Osteocyte (in vitro differentiated cells): Measurements from ENCODE around the gene PFDN5. TPM values are rescaled to one million over a fixed set of nuclear protein-coding genes. Genes with fewer than 3 reads are reported as not detected.

Experiments
- DNase-seq: peaks from one replicate; pipeline ENCODE4 v3.0.0; 2021; ENCODE audit warnings: mixed read lengths; ENCODE audit not compliant: unreplicated experiment; ENCODE audit errors: extremely low spot score
- H3K27ac Mint-ChIP-seq: one replicate; pipeline ENCODE4 v1.8.0; 2021; ENCODE audit warnings: mild to moderate bottlenecking, mixed read lengths; ENCODE audit not compliant: unreplicated experiment
- H3K27me3 Mint-ChIP-seq: one replicate; pipeline ENCODE4 v1.8.0; 2021; ENCODE audit warnings: mixed read lengths; ENCODE audit not compliant: unreplicated experiment
- H3K36me3 Mint-ChIP-seq: one replicate; pipeline ENCODE4 v1.8.0; 2021; ENCODE audit warnings: mixed read lengths; ENCODE audit not compliant: unreplicated experiment
- H3K4me1 Mint-ChIP-seq: one replicate; pipeline ENCODE4 v1.8.0; 2021; ENCODE audit warnings: mixed read lengths; ENCODE audit not compliant: unreplicated experiment
- H3K4me3 Mint-ChIP-seq: one replicate; pipeline ENCODE4 v1.8.0; 2021; ENCODE audit warnings: mild to moderate bottlenecking, moderate library complexity, mixed read lengths; ENCODE audit not compliant: unreplicated experiment
- H3K9me3 Mint-ChIP-seq: one replicate; pipeline ENCODE4 v1.8.0; 2021; ENCODE audit warnings: mixed read lengths; ENCODE audit not compliant: unreplicated experiment
- CTCF ChIP-seq: fragments of 200-600 bp; sonication (generic); IDR thresholded peaks from 2 replicates; pipeline ENCODE4 v1.5.0; 2021; ENCODE audit warnings: antibody characterized with exemption, mild to moderate bottlenecking, moderate library complexity
- long read RNA-seq: library from polyadenylated mRNA; unstranded; transcript quantifications from one replicate; pipeline ENCODE4 v2.0.0, GENCODE V29; 2021
- total RNA-seq: library from RNA; stranded (reverse); gene quantifications from 2 replicates; pipeline ENCODE4 v1.2.1, GENCODE V29; 2021

The PFDN5 gene
- 394 and 396 TPM in 2 replicates for total RNA-seq
- long read RNA-seq, transcript PFDN5-214 (6 exons, 847 nt): major isoform, 170 of 196 reads
- long read RNA-seq, partial matches to known transcripts: 0 of 196 reads
- long read RNA-seq, other reads (novel, unspliced or antisense): 21 of 196 reads

GRCh38 chr12:53295070-53295890 is at the start of gene PFDN5:
Gene PFDN5 (plus strand): TSS chr12:53295542. CDS start chr12:53295568, 26 bp downstream.
- H3K27me3 Mint-ChIP-seq: no peaks in the 10 kb centered on the region
- peak within 1 kb of the TSS; percentile 98 for H3K27ac Mint-ChIP-seq
- peak; percentile 15 for TF ChIP-seq CTCF
- peak; percentile 94 for DNase-seq
- H3K9me3 Mint-ChIP-seq: no peaks in the 10 kb centered on the region
- H3K4me3 Mint-ChIP-seq: peak within 1 kb of the TSS; percentile 98
- peaks cover 5% of the 10 kb centered on the region for H3K36me3 Mint-ChIP-seq
- H3K4me1 Mint-ChIP-seq: peaks cover 50% of the 10 kb centered on the region

- H3K9me3 Mint-ChIP-seq: no peaks in the 10 kb centered on the region
- no peaks in the 10 kb centered on the region for H3K27me3 Mint-ChIP-seq
- peaks cover 3% of the 10 kb centered on the region for H3K36me3 Mint-ChIP-seq
- H3K27ac Mint-ChIP-seq: peak overlapping the region; percentile 94
- peak; percentile 53 for TF ChIP-seq CTCF
- peak; percentile 92 for DNase-seq
- peak overlapping the region; percentile 94 for H3K4me3 Mint-ChIP-seq
- H3K4me1 Mint-ChIP-seq: peaks cover 28% of the 10 kb centered on the region
These were observed 43.6 kb upstream of the PFDN5 start for GRCh38 chr12:53251477-53252348.

- Mint-ChIP-seq H3K36me3 (peaks cover 3% of the 10 kb centered on the region), H3K27ac (peak overlapping the region; percentile 91), H3K9me3 (no peaks in the 10 kb centered on the region), H3K4me1 (peaks cover 28% of the 10 kb centered on the region), H3K4me3 (peak overlapping the region; percentile 94), H3K27me3 (no peaks in the 10 kb centered on the region)
- no peak for TF ChIP-seq CTCF
- DNase-seq: no peak
These were observed 42.9 kb upstream of the PFDN5 start for GRCh38 chr12:53252349-53252916.

GRCh38 chr12:53253298-53253697 is 42.0 kb upstream of the PFDN5 start:
- H3K36me3 Mint-ChIP-seq: peaks cover 3% of the 10 kb centered on the region
- peak overlapping the region; percentile 94 for H3K4me3 Mint-ChIP-seq

More at GRCh38 chr12:53253298-53253697, 42.0 kb upstream of the PFDN5 start:
- DNase-seq: no peak
- Mint-ChIP-seq H3K4me1 (peaks cover 28% of the 10 kb centered on the region), H3K27me3 (no peaks in the 10 kb centered on the region), H3K27ac (peak overlapping the region; percentile 91), H3K9me3 (no peaks in the 10 kb centered on the region)
- no peak for TF ChIP-seq CTCF
